GM12891 (cell line): Measurements from ENCODE around the gene MRPL19.
"Not testable (repeated sequence)": the region's sequence is repeated elsewhere in the genome, so short reads cannot be mapped to it uniquely, and the experiment has no call there.

Experiments used
- DNase-seq: peaks from one replicate; pipeline ENCODE4 v3.0.0; 2011; ENCODE audit warnings: low spot score; ENCODE audit not compliant: insufficient read length
- FAIRE-seq: peaks from 2 replicates; lab custom pipeline; 2011; peaks lifted over from hg19 to GRCh38; lab: Jason Lieb, UNC
- PAX5 ChIP-seq: IDR thresholded peaks from 2 replicates; pipeline ENCODE4 v1.6.1; 2011; ENCODE audit warnings: low read length, moderate library complexity, mild to moderate bottlenecking; ENCODE audit not compliant: insufficient read depth, severe bottlenecking
- POLR2A ChIP-seq: IDR thresholded peaks from 2 replicates; pipeline ENCODE4 v1.6.1; 2011; ENCODE audit warnings: low read depth, low read length, control low read depth
- POLR2AphosphoS5 ChIP-seq: IDR thresholded peaks from 2 replicates; pipeline ENCODE4 v1.6.1; 2011; ENCODE audit warnings: low read depth, low read length, control low read depth
- POU2F2 ChIP-seq: IDR thresholded peaks from 2 replicates; pipeline ENCODE4 v1.6.1; 2011; ENCODE audit warnings: low read depth, mild to moderate bottlenecking, control low read depth, low read length, moderate library complexity
- SPI1 ChIP-seq: IDR thresholded peaks from 2 replicates; pipeline ENCODE4 v1.6.1; 2011; ENCODE audit warnings: low read depth, low read length, control low read depth
- TAF1 ChIP-seq: IDR thresholded peaks from 2 replicates; pipeline ENCODE4 v1.6.1; 2011; ENCODE audit warnings: low read depth, low read length, control low read depth

Gene MRPL19

DNA sequence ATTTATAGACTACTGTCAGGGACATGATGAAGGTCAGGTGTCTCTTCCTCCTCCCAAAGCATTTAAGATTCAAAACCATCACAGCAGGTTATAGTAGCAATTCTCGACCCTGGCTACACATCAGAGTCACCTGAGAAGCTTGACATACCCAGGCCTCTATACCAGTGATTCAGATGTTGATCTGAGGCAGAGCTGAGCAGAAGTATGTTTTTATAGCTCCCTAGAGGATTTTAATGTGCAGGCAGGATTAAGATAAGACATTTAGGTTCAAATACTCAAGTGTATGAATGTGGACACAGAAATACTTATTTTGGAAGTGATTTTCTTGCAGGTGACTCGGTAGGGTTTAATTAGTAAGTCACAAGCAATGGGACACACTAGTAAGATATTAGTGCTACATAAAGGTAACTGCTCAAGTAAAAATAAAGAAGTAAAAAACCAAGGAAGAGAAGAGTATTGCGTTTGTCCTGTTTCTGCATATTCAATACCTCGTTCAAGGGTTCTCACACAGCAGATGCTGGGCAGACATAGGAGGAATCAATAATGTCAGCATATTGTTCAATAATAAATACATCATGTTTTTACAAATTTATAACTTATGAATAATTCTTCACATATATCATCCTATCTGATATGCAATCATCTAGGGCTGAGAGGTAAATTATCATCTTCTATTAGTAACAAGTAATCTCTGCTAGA, 57.2 kb downstream of the MRPL19 start:
- DNase-seq (no peak), FAIRE-seq (no peak)
- TF ChIP-seq SPI1 = no peak
- TF ChIP-seq POU2F2 = no peak
- TF ChIP-seq POLR2AphosphoS5 = no peak
- no peak for TF ChIP-seq TAF1
- no peak for TF ChIP-seq PAX5
- TF ChIP-seq POLR2A = no peak

DNA sequence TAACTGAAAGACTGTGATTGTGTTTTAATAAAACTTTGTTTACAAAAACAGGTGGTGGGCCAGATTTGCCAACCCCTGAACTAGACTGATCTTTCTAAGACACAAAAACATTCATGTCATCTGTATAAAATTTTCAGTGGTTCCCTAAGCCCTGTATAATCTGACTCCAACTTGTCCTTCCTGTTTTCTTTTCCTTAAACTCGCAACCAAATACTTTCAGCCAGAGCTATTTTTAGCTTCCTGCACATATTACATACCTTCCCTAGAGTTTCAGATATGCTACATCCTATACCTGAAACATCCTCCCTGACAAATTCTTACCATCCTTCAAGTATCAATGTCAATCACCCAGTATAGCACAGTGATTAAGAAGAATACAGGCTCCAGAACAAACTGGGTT, 59.3 kb downstream of the MRPL19 start:
- TF ChIP-seq SPI1 (no peak), POLR2A (no peak), POLR2AphosphoS5 (no peak), POU2F2 (no peak), TAF1 (no peak), PAX5 (no peak)
- FAIRE-seq (no peak), DNase-seq (no peak)

DNA sequence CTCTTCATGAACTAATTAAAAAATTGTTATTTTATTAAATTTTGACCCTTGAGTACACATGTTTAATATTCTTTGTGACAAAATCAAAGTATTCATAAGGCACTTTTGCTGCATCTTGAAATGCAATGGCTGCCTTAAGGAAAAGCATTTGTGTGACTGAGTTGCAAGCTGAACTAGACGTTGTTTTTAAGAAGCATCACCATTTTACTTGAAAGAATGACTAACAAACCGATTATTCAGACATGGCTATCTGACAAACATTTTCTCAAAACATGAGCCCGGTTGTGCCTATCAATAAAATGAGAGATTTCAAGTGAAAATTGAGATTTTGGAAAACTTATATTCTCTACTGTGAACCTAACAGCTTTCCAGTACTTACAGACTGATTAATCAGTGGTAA, 61.3 kb downstream of the MRPL19 start:
- TF ChIP-seq POLR2AphosphoS5 = no peak
- no peak for TF ChIP-seq SPI1
- no peak for TF ChIP-seq TAF1
- TF ChIP-seq POLR2A = no peak
- TF ChIP-seq PAX5 = no peak
- no peak for TF ChIP-seq POU2F2
- DNase-seq = no peak
- FAIRE-seq = no peak

DNA sequence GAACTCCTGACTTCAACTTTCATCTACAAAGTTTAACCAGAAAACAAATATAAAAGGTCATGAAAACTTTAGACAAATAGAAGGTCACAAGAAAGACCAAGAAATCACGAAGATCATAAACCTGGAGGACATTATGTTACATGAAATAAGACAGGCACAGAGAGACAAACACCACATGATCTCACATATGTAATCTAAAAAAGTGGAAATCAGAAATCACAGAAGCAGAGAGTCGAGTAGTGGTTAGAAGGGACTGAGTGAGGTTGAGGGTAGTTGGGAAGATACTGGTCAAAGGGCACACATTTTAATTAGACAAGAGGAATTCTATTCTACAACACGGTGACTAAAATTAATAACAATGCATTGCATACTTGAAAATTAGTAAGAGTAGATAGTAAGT, 62.7 kb downstream of the MRPL19 start:
- no peak for DNase-seq
- FAIRE-seq = no peak

DNA sequence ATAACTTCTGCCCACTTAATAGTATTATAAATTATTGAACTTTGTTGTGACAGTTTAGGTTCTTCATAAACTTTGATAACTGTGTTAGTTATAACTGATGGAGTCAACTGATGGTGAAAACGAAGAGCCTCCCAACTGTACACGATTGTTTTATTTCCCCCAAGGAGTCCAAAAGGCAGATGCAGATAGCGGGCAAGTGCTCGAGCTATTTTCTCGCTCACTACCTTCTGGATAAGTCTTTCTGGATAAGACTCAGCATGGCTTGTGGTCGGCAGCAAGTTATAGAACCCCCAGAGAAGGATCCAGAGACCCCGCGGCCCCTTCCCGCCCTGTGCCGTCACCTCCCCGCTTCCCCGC, 63.6 kb downstream of the MRPL19 start:
- no peak for FAIRE-seq
- no peak for TF ChIP-seq POU2F2
- no peak for TF ChIP-seq PAX5
- no peak for TF ChIP-seq POLR2AphosphoS5
- TF ChIP-seq TAF1 = no peak
- TF ChIP-seq POLR2A = no peak
- TF ChIP-seq SPI1 = no peak
- DNase-seq = no peak

More for the DNA sequence above, 62.7 kb downstream of the MRPL19 start:
- TF ChIP-seq POLR2A (no peak), PAX5 (no peak), TAF1 (no peak), SPI1 (no peak), POLR2AphosphoS5 (no peak), POU2F2 (no peak)

DNA sequence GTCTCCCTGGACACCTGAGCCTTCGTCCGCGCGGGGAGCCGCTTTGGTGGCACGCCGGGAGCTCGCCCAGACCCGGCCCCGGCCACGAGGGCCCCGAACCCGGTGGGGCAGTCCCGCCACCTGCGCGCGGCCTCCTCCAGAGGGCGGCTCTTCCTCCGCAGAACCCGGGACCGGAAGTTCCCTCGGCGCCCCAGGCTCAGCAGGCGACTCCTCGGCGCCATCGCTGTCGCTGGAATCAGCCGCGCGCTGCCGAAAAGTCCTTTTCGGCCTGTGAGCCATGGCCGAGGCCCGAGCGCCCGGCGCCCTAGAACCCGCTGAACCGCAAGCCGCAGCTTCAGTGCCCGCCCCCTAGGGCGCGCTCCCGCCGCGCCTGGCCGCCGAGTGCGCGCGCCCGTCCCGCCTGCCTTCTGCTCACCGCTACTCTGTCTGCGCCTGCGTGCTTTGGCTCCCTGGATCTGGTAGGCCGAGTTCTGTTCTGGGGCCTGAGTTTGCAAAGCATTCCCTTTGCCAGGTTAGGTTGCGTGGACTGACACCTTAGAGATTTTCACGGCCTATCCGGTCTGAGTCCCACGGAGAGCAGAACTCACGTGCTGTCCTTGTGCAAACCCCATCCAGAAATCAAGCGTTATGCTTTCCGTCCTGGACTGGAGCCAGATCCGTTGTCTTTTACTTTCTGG, 64.1 kb downstream of the MRPL19 start, which contains the start of gene GCFC2:
TSS of gene GCFC2 (minus strand) at position 339 of the 677 bp plus-strand sequence. CDS start at position 279, 60 bp downstream.
- peak; percentile 98 for FAIRE-seq
- peak; percentile 84 for DNase-seq
- TF ChIP-seq POU2F2 (no peak), PAX5 (no peak), POLR2A (peak; percentile 73; the same call in 1 of the 2 replicates), TAF1 (peak; percentile 55), POLR2AphosphoS5 (peak; percentile 87; the same call in 1 of the 2 replicates), SPI1 (no peak)

DNA sequence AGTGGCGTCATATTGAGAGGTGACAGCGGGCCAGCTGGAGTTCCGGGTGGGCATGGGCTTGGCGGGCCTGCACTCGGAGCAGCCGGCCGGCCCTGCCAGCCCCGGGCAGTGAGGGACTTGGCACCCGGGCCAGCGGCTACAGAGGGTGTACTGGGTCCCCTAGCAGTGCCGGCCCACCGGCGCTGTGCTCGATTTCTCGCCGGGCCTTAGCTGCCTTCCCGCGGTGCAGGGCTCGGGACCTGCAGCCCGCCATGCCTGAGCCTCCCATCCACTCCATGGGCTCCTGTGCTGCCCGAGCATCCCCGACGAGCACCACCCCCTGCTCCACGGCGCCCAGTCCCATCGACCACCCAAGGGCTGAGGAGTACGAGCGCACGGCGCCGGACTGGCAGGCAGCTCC, 65.0 kb downstream of the MRPL19 start:
- not testable (repeated sequence) for FAIRE-seq, DNase-seq

DNA sequence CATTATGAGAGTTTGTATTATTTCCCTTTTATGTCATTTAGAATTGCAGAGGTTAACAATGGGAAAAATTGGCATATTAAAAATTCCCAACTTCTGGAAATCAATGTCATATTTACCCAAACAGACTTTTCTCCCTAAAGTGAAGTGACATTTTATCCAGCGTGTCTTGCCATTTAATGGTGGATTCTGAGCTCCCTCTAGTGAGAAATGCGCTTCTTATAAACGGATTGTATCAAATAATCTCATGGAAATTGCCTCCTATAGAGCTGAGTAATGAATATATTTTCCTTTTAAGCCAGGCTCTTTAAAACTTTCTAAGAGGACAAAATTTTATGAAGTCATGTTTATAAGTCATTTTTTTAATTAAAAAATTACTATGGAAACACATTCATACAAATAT, 69.8 kb downstream of the MRPL19 start:
- TF ChIP-seq POLR2AphosphoS5 = no peak
- no peak for TF ChIP-seq SPI1
- no peak for TF ChIP-seq PAX5
- TF ChIP-seq POU2F2 = no peak
- TF ChIP-seq POLR2A = no peak
- no peak for TF ChIP-seq TAF1
- DNase-seq (no peak), FAIRE-seq (no peak)

DNA sequence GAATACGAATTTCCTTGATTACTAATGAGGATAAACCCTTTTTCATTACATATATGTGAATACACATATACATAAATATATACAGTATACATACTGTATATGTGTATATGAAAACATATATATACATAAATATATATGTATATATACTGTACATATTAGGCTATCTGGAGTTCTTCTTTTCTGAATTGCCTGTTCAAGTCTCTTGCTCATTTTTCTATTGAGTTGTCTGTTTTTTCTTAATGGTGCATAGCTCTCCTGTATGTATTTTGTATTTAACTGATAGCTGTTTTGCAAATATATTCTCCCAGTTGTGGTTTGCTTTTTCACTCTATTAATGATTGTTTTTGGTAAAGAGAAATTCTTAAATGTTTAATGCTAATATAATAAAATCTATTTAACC, 73.0 kb downstream of the MRPL19 start:
- DNase-seq (no peak), FAIRE-seq (no peak)
- TF ChIP-seq PAX5 (no peak), POLR2AphosphoS5 (no peak), SPI1 (no peak), POU2F2 (no peak), POLR2A (no peak)

DNA sequence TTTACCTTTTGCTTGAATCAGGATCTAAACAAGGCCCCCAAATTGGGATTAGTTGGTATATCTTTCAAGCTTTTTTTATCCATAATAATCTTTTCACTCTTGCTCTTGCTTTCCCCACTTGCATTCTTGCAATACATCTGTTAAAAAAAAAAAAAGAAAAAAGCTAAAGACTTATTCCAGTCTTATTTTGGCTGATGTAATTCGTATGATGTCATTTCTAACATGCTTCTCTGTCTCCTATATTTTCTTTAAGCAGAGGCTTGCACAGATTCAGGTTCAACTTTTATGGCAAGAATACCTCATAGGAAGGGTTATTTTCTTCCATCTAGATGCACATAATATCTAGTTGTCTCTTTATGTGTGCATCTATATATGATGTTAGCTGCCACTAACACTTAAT, 73.9 kb downstream of the MRPL19 start:
- FAIRE-seq (no peak), DNase-seq (no peak)
- TF ChIP-seq SPI1 = no peak
- no peak for TF ChIP-seq POLR2AphosphoS5
- no peak for TF ChIP-seq POU2F2
- TF ChIP-seq PAX5 = no peak
- TF ChIP-seq TAF1 = no peak
- no peak for TF ChIP-seq POLR2A
